Measurements from ENCODE around the gene ITSN2. TPM values are rescaled to one million over a fixed set of nuclear protein-coding genes. Genes with fewer than 3 reads are reported as not detected.

The ITSN2 gene
- total RNA-seq, 1 experiment from 2014 or later = 36.5 TPM

GRCh38 chr2:24265212-24265611, 95.1 kb downstream of the ITSN2 start:
- Mint-ChIP-seq H3K9me3 (ENCODE audit: unreplicated experiment) (no peaks in the 10 kb centered on the region), H3K27ac (ENCODE audit: low read depth, unreplicated experiment) (no peak overlapping the region), H3K36me3 (ENCODE audit: insufficient read depth, unreplicated experiment) (peaks cover 36% of the 10 kb centered on the region), H3K4me1 (ENCODE audit: insufficient read depth, unreplicated experiment) (no peaks in the 10 kb centered on the region), H3K4me3 (ENCODE audit: unreplicated experiment) (no peak overlapping the region), H3K27me3 (ENCODE audit: insufficient read depth, unreplicated experiment) (no peaks in the 10 kb centered on the region)
- no peak for DNase-seq (ENCODE audit: unreplicated experiment)
- CTCF ChIA-PET = interaction anchor here (0.5 kb wide), 1 partner anchor 205 kb away, joined by 3 read pairs; no protein-coding TSS in a partner anchor
- POLR2A ChIA-PET = interaction anchor here (2.0 kb wide), 1 partner anchor 95 kb away, joined by 4 read pairs; the partner anchor contains the start of gene ITSN2
- no TSS peak for BruUV-seq (replicated peaks)
- intact Hi-C loops (cut with micrococcal nuclease) = no loop called here
- no peak for TF ChIP-seq CTCF (IDR thresholded peaks at IDR 0.05; ENCODE audit: unreplicated experiment)

GRCh38 chr2:24262421-24262970, 97.8 kb downstream of the ITSN2 start:
- peaks cover 31% of the 10 kb centered on the region for H3K36me3 Mint-ChIP-seq (ENCODE audit: insufficient read depth, unreplicated experiment)
- no TSS peak for BruUV-seq (replicated peaks)
- no peak overlapping the region for H3K27ac Mint-ChIP-seq (ENCODE audit: low read depth, unreplicated experiment)
- no peak for DNase-seq (ENCODE audit: unreplicated experiment)
- no peaks in the 10 kb centered on the region for H3K9me3 Mint-ChIP-seq (ENCODE audit: unreplicated experiment)
- ChIA-PET POLR2A (no interaction called here), CTCF (no interaction called here)
- TF ChIP-seq CTCF (IDR thresholded peaks at IDR 0.05; ENCODE audit: unreplicated experiment) = no peak
- H3K4me3 Mint-ChIP-seq (ENCODE audit: unreplicated experiment) = no peak overlapping the region
- no peaks in the 10 kb centered on the region for H3K4me1 Mint-ChIP-seq (ENCODE audit: insufficient read depth, unreplicated experiment)
- intact Hi-C loops (cut with micrococcal nuclease) = no loop called here
- no peaks in the 10 kb centered on the region for H3K27me3 Mint-ChIP-seq (ENCODE audit: insufficient read depth, unreplicated experiment)

GRCh38 chr2:24261441-24261840, 98.9 kb downstream of the ITSN2 start:
- no TSS peak for BruUV-seq (replicated peaks)
- H3K27me3 Mint-ChIP-seq (ENCODE audit: insufficient read depth, unreplicated experiment) = no peaks in the 10 kb centered on the region
- intact Hi-C loops (cut with micrococcal nuclease) = no loop called here
- no peaks in the 10 kb centered on the region for H3K9me3 Mint-ChIP-seq (ENCODE audit: unreplicated experiment)
- H3K4me3 Mint-ChIP-seq (ENCODE audit: unreplicated experiment) = no peak overlapping the region
- H3K27ac Mint-ChIP-seq (ENCODE audit: low read depth, unreplicated experiment) = no peak overlapping the region
- POLR2A ChIA-PET = no interaction called here
- H3K4me1 Mint-ChIP-seq (ENCODE audit: insufficient read depth, unreplicated experiment) = no peaks in the 10 kb centered on the region
- peaks cover 31% of the 10 kb centered on the region for H3K36me3 Mint-ChIP-seq (ENCODE audit: insufficient read depth, unreplicated experiment)
- DNase-seq (ENCODE audit: unreplicated experiment) = no peak
- TF ChIP-seq CTCF (IDR thresholded peaks at IDR 0.05; ENCODE audit: unreplicated experiment) = no peak
- CTCF ChIA-PET = no interaction called here

GRCh38 chr2:24259316-24259715, 101.0 kb downstream of the ITSN2 start:
- ChIA-PET CTCF (interaction anchor here (0.6 kb wide), 1 partner anchor 23 kb away, joined by 3 read pairs; no protein-coding TSS in a partner anchor), POLR2A (interaction anchor here (1.0 kb wide), 1 partner anchor 31 kb away, joined by 5 read pairs; no protein-coding TSS in a partner anchor)
- TF ChIP-seq CTCF (IDR thresholded peaks at IDR 0.05; ENCODE audit: unreplicated experiment) = no peak
- Mint-ChIP-seq H3K36me3 (ENCODE audit: insufficient read depth, unreplicated experiment) (peaks cover 34% of the 10 kb centered on the region), H3K27me3 (ENCODE audit: insufficient read depth, unreplicated experiment) (no peaks in the 10 kb centered on the region), H3K4me1 (ENCODE audit: insufficient read depth, unreplicated experiment) (no peaks in the 10 kb centered on the region), H3K4me3 (ENCODE audit: unreplicated experiment) (no peak overlapping the region), H3K27ac (ENCODE audit: low read depth, unreplicated experiment) (no peak overlapping the region), H3K9me3 (ENCODE audit: unreplicated experiment) (no peaks in the 10 kb centered on the region)
- DNase-seq (ENCODE audit: unreplicated experiment) = no peak
- intact Hi-C loops (cut with micrococcal nuclease) = no loop called here
- BruUV-seq (replicated peaks) = no TSS peak

All from MCF 10A (cell line).